Nucleus accumbens (tissue), 56 donors: Measurements from ENCODE around the gene SORCS2.

Experiments used
- DNase-seq, 56 donors: peaks; one replicate each; lab custom pipeline; 2025; lab: John Stamatoyannopoulos, UW

The SORCS2 gene

GRCh38 chr4:7657545-7658297, 465.4 kb downstream of the SORCS2 start:
- DNase-seq = no peak

GRCh38 chr4:7658341-7659204, 466.2 kb downstream of the SORCS2 start:
- no peak for DNase-seq

GRCh38 chr4:7659429-7660175, 467.3 kb downstream of the SORCS2 start:
- no peak for DNase-seq

- DNase-seq = no peak
These were observed 468.1 kb downstream of the SORCS2 start for GRCh38 chr4:7660176-7661039.

- peak in 6 of 56 donors; percentile 16 to 35 (median 28) for DNase-seq
These were observed 468.9 kb downstream of the SORCS2 start for GRCh38 chr4:7661066-7661748.

- DNase-seq = no peak
These were observed 469.6 kb downstream of the SORCS2 start for GRCh38 chr4:7661846-7662506.

- no peak for DNase-seq
These were observed 470.1 kb downstream of the SORCS2 start for GRCh38 chr4:7662507-7662846.

GRCh38 chr4:7663075-7663541, 470.8 kb downstream of the SORCS2 start:
- no peak for DNase-seq

GRCh38 chr4:7664106-7664505, 471.8 kb downstream of the SORCS2 start:
- DNase-seq = no peak

GRCh38 chr4:7665321-7665720, 473.0 kb downstream of the SORCS2 start:
- DNase-seq = no peak

- no peak for DNase-seq
These were observed 473.7 kb downstream of the SORCS2 start for GRCh38 chr4:7666011-7666410.

- DNase-seq = no peak
These were observed 474.4 kb downstream of the SORCS2 start for GRCh38 chr4:7666744-7667143.

- DNase-seq = no peak
These were observed 475.9 kb downstream of the SORCS2 start for GRCh38 chr4:7668271-7668670.

- DNase-seq = no peak
These were observed 476.5 kb downstream of the SORCS2 start for GRCh38 chr4:7668826-7669225.

GRCh38 chr4:7672601-7673000, 480.3 kb downstream of the SORCS2 start:
- no peak for DNase-seq

- no peak for DNase-seq
These were observed 480.8 kb downstream of the SORCS2 start for GRCh38 chr4:7673121-7673520.

- no peak for DNase-seq
These were observed 482.4 kb downstream of the SORCS2 start for GRCh38 chr4:7674706-7675105.

GRCh38 chr4:7675136-7675535, 482.8 kb downstream of the SORCS2 start:
- no peak for DNase-seq
